HepG2 (cell line): Measurements from ENCODE around the gene ZNF416. TPM values are rescaled to one million over a fixed set of nuclear protein-coding genes. Genes with fewer than 3 reads are reported as not detected.

Experiments used
- ATF4 ChIP-seq, 2 experiments: fragments of 450-650 bp in 1 of 2; sonication (generic) in 1 of 2; formaldehyde crosslinking; IDR thresholded peaks; 2 replicates each; pipeline versions ENCODE4 v1.5.0 to v1.8.0; 2020 to 2022; ENCODE audit warnings: mild to moderate bottlenecking in 1 of 2, missing genetic modification reagents in 1 of 2
- CHD2 ChIP-seq: IDR thresholded peaks from 2 replicates; pipeline ENCODE4 v1.6.1; 2011; ENCODE audit warnings: low read depth, low read length, improper control_type of control experiment
- HHEX ChIP-seq: IDR thresholded peaks from 2 replicates; pipeline ENCODE4 v1.6.1; 2016; ENCODE audit warnings: control low read depth
- KLF9 ChIP-seq: IDR thresholded peaks from 2 replicates; pipeline ENCODE4 v1.6.1; 2016; ENCODE audit warnings: low read depth
- MBD4 ChIP-seq: IDR thresholded peaks from 2 replicates; pipeline ENCODE4 v1.6.1; 2012; ENCODE audit warnings: low read length, inconsistent platforms, borderline replicate concordance
- MIER3 ChIP-seq: IDR thresholded peaks from 2 replicates; pipeline ENCODE4 v1.6.1; 2016; ENCODE audit warnings: missing compliant biosample characterization, borderline replicate concordance
- PHF20 ChIP-seq: sonication (generic); formaldehyde crosslinking; IDR thresholded peaks from 2 replicates; pipeline ENCODE4 v1.5.0; 2020; ENCODE audit warnings: mild to moderate bottlenecking, missing genetic modification reagents
- RFX3 ChIP-seq: IDR thresholded peaks from 2 replicates; pipeline ENCODE4 v1.6.1; 2016; ENCODE audit warnings: missing biosample characterization, missing genetic modification reagents
- STAG1 ChIP-seq: sonication (generic); formaldehyde crosslinking; IDR thresholded peaks from 2 replicates; pipeline ENCODE4 v1.4.0; 2020; ENCODE audit warnings: missing genetic modification reagents
- TP53 ChIP-seq: sonication (generic); formaldehyde crosslinking; conservative IDR thresholded peaks from 2 replicates; pipeline ENCODE4 v1.4.0; 2020; ENCODE audit warnings: missing genetic modification reagents
- ZBTB38 ChIP-seq: sonication (generic); formaldehyde crosslinking; IDR thresholded peaks from 2 replicates; pipeline ENCODE4 v1.5.1; 2020; ENCODE audit warnings: mild to moderate bottlenecking, missing genetic modification reagents
- ZFP62 ChIP-seq: sonication (generic); formaldehyde crosslinking; IDR thresholded peaks from 2 replicates; pipeline ENCODE4 v1.4.0; 2020; ENCODE audit warnings: missing genetic modification reagents
- ZMAT5 ChIP-seq: sonication (generic); formaldehyde crosslinking; IDR thresholded peaks from 2 replicates; pipeline ENCODE4 v1.5.0; 2020; ENCODE audit warnings: mild to moderate bottlenecking, low read depth, missing genetic modification reagents, borderline replicate concordance
- ZNF275 ChIP-seq: sonication (generic); formaldehyde crosslinking; IDR thresholded peaks from 2 replicates; pipeline ENCODE4 v1.8.0; 2022; ENCODE audit warnings: missing genetic modification reagents, mild to moderate bottlenecking, inconsistent platforms, borderline replicate concordance
- ZNF367 ChIP-seq: sonication (generic); formaldehyde crosslinking; IDR thresholded peaks from 2 replicates; pipeline ENCODE4 v1.4.0; 2020; ENCODE audit warnings: missing genetic modification reagents, borderline replicate concordance
- ZNF563 ChIP-seq: sonication (generic); formaldehyde crosslinking; IDR thresholded peaks from 2 replicates; pipeline ENCODE4 v1.8.0; 2022; ENCODE audit warnings: mild to moderate bottlenecking, moderate library complexity, missing genetic modification reagents
- ZNF629 ChIP-seq: sonication (generic); formaldehyde crosslinking; conservative IDR thresholded peaks from 2 replicates; pipeline ENCODE4 v1.5.0; 2020; ENCODE audit warnings: missing genetic modification reagents
- ZNF674 ChIP-seq: sonication (generic); formaldehyde crosslinking; IDR thresholded peaks from 2 replicates; pipeline ENCODE4 v1.5.0; 2020; ENCODE audit warnings: low read depth, mild to moderate bottlenecking, missing genetic modification reagents
- ZNF772 ChIP-seq: sonication (generic); formaldehyde crosslinking; IDR thresholded peaks from 2 replicates; pipeline ENCODE4 v1.5.0; 2020; ENCODE audit warnings: mild to moderate bottlenecking, missing genetic modification reagents
- ZXDC ChIP-seq: sonication (generic); formaldehyde crosslinking; IDR thresholded peaks from 2 replicates; pipeline ENCODE4 v1.5.0; 2020; ENCODE audit warnings: mild to moderate bottlenecking, missing genetic modification reagents
- polyA plus RNA-seq, 8 experiments: library from polyadenylated mRNA; depleted of rRNA in 3 of 8; stranded (reverse) in 7 of 8; unstranded in 1 of 8; fragments of >200 nt; fragmentation: Illumina TruSeq in 4 of 8; extraction: Trizol in 4 of 8; gene quantifications; 2 replicates each; pipeline versions ENCODE4 v1.2.1 to v1.2.3, GENCODE V29; 2011 to 2016; ENCODE audit warnings: low read depth in 4 of 8, missing spikeins in 1 of 8, mixed read lengths in 1 of 8; ENCODE audit not compliant: insufficient read depth in 1 of 8
- total RNA-seq, 5 experiments: library from RNA; depleted of rRNA; stranded (reverse); fragments of >200 nt; fragmentation: Illumina TruSeq; extraction: Trizol; gene quantifications; 2 replicates each; pipeline ENCODE4 v1.2.3, GENCODE V29; 2016; ENCODE audit warnings: low read depth in 1 of 5
- TF ChIP-seq, protein P1 (sequence below): sonication (generic); formaldehyde crosslinking; IDR thresholded peaks from 2 replicates; pipeline ENCODE4 v1.4.0; 2020; ENCODE audit warnings: missing genetic modification reagents, borderline replicate concordance
- TF ChIP-seq, protein P2 (sequence below): sonication (generic); formaldehyde crosslinking; IDR thresholded peaks from 2 replicates; pipeline ENCODE4 v1.5.1; 2020; ENCODE audit warnings: mild to moderate bottlenecking, missing genetic modification reagents, borderline replicate concordance

ZNF416 gene
- total and polyA plus RNA-seq, 2 of the 13 experiments (the other 11 are each of a cell fraction or from before 2014, with no cell fraction given): 1.5 to 5.3 TPM

DNA sequence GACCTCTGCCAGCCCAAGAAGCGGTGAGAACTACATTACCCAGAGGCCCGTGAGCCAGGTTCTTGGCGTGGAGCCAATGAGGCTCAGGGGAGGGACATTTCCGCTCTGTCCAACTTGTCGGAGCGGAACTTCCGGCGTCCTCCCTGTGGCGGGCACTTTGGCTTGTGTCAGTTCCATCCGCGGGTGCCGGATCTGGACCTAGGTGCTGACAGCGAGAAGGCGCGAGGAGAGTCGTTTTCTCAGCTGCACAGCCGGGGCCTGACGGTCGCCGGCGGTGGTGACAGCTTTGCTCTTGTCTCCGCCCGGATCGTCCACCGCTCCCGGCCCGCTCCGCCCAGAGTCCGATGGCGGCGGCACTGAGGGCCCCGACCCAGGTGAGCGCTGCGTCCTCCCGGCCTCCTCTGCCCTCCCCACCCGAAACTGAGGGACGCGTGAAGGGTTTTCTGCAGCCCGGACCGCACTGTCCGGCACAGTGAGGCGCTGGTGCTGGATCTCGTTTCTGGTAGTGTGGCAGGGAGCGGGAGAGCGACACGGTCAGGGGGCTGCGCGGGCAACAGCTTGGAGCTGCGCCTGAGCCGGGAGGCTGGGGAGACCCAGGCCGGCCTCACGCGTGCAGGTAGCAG lies 21.2 kb upstream of the ZNF416 start, which contains the start of gene ZNF530 (continued):
- TF ChIP-seq, protein P1, sequence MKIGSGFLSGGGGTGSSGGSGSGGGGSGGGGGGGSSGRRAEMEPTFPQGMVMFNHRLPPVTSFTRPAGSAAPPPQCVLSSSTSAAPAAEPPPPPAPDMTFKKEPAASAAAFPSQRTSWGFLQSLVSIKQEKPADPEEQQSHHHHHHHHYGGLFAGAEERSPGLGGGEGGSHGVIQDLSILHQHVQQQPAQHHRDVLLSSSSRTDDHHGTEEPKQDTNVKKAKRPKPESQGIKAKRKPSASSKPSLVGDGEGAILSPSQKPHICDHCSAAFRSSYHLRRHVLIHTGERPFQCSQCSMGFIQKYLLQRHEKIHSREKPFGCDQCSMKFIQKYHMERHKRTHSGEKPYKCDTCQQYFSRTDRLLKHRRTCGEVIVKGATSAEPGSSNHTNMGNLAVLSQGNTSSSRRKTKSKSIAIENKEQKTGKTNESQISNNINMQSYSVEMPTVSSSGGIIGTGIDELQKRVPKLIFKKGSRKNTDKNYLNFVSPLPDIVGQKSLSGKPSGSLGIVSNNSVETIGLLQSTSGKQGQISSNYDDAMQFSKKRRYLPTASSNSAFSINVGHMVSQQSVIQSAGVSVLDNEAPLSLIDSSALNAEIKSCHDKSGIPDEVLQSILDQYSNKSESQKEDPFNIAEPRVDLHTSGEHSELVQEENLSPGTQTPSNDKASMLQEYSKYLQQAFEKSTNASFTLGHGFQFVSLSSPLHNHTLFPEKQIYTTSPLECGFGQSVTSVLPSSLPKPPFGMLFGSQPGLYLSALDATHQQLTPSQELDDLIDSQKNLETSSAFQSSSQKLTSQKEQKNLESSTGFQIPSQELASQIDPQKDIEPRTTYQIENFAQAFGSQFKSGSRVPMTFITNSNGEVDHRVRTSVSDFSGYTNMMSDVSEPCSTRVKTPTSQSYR (CRISPR knock-in tag): no peak
- TF ChIP-seq ZNF563 (CRISPR knock-in tag): no peak
- TF ChIP-seq ATF4 (CRISPR knock-in tag; IDR thresholded peaks at IDR 0.05): no peak
- no peak for TF ChIP-seq ZBTB38 (CRISPR knock-in tag)
- TF ChIP-seq, protein P2, sequence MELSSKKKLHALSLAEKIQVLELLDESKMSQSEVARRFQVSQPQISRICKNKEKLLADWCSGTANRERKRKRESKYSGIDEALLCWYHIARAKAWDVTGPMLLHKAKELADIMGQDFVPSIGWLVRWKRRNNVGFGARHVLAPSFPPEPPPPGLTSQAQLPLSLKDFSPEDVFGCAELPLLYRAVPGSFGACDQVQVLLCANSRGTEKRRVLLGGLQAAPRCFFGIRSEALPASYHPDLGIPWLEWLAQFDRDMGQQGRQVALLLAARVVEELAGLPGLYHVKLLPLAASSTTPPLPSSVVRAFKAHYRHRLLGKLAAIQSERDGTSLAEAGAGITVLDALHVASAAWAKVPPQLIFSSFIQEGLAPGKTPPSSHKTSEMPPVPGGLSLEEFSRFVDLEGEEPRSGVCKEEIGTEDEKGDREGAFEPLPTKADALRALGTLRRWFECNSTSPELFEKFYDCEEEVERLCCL (CRISPR knock-in tag): no peak
- TF ChIP-seq ZNF674 (CRISPR knock-in tag): no peak
- no peak for TF ChIP-seq ZXDC
- TF ChIP-seq ZMAT5 (CRISPR knock-in tag): no peak
- TF ChIP-seq KLF9 (CRISPR knock-in tag): no peak
- peak; percentile 80; the same call in 1 of the 2 replicates for TF ChIP-seq ZNF772
- no peak for TF ChIP-seq STAG1 (CRISPR knock-in tag)
- TF ChIP-seq ZNF629: no peak
- TF ChIP-seq CHD2: no peak
- no peak for TF ChIP-seq ZNF367 (CRISPR knock-in tag)
- TF ChIP-seq ZNF275: no peak; the same call in 1 of the 2 replicates
- no peak for TF ChIP-seq HHEX (CRISPR knock-in tag)
- no peak for TF ChIP-seq ZFP62 (CRISPR knock-in tag)
- TF ChIP-seq TP53 (CRISPR knock-in tag): no peak
- TF ChIP-seq MIER3 (CRISPR knock-in tag): no peak; the same call in 1 of the 2 replicates
- no peak for TF ChIP-seq RFX3 (CRISPR knock-in tag)
- TF ChIP-seq PHF20: peak; percentile 88
- no peak for TF ChIP-seq MBD4
